ENCODE measurements around the gene CIPC.

Gene CIPC

GRCh38 chr14:77097700-77098528 lies at the start of gene CIPC:
TSS of gene CIPC (plus strand) at chr14:77098258. CDS start at chr14:77105709, 7,451 bp downstream.
- peak; percentile 96 for DNase-seq (ENCODE audit: low read depth, low spot score)

GRCh38 chr14:77051116-77051515 lies 46.9 kb upstream of the CIPC start:
- DNase-seq (ENCODE audit: low read depth, low spot score) = no peak

GRCh38 chr14:77052281-77053044 lies 45.6 kb upstream of the CIPC start:
- no peak for DNase-seq (ENCODE audit: low read depth, low spot score)

GRCh38 chr14:77053046-77053841 lies 44.8 kb upstream of the CIPC start:
- DNase-seq (ENCODE audit: low read depth, low spot score) = no peak

- no peak for DNase-seq (ENCODE audit: low read depth, low spot score)
These were observed 42.8 kb upstream of the CIPC start for GRCh38 chr14:77055306-77055705.

GRCh38 chr14:77055981-77056380 lies 42.1 kb upstream of the CIPC start:
- DNase-seq (ENCODE audit: low read depth, low spot score) = no peak

- DNase-seq (ENCODE audit: low read depth, low spot score) = no peak
These were observed 39.9 kb upstream of the CIPC start for GRCh38 chr14:77058117-77058516.

- DNase-seq (ENCODE audit: low read depth, low spot score) = no peak
These were observed 39.3 kb upstream of the CIPC start for GRCh38 chr14:77058785-77059184.

- DNase-seq (ENCODE audit: low read depth, low spot score) = no peak
These were observed 38.7 kb upstream of the CIPC start for GRCh38 chr14:77059276-77059915.

- DNase-seq (ENCODE audit: low read depth, low spot score) = no peak
These were observed 36.3 kb upstream of the CIPC start for GRCh38 chr14:77061630-77062257.

- no peak for DNase-seq (ENCODE audit: low read depth, low spot score)
These were observed 35.8 kb upstream of the CIPC start for GRCh38 chr14:77062261-77062660.

GRCh38 chr14:77063571-77064171 lies 34.4 kb upstream of the CIPC start:
- no peak for DNase-seq (ENCODE audit: low read depth, low spot score)

- no peak for DNase-seq (ENCODE audit: low read depth, low spot score)
These were observed 33.4 kb upstream of the CIPC start for GRCh38 chr14:77064521-77065178.

GRCh38 chr14:77065851-77066577 lies 32.0 kb upstream of the CIPC start:
- DNase-seq (ENCODE audit: low read depth, low spot score) = no peak

GRCh38 chr14:77066578-77067172 lies 31.4 kb upstream of the CIPC start:
- DNase-seq (ENCODE audit: low read depth, low spot score) = no peak

GRCh38 chr14:77067632-77068516 lies 30.2 kb upstream of the CIPC start:
- no peak for DNase-seq (ENCODE audit: low read depth, low spot score)

GRCh38 chr14:77068517-77069200 lies 29.4 kb upstream of the CIPC start:
- no peak for DNase-seq (ENCODE audit: low read depth, low spot score)
